ENCODE measurements around the gene SBK2.

Gene SBK2

DNA sequence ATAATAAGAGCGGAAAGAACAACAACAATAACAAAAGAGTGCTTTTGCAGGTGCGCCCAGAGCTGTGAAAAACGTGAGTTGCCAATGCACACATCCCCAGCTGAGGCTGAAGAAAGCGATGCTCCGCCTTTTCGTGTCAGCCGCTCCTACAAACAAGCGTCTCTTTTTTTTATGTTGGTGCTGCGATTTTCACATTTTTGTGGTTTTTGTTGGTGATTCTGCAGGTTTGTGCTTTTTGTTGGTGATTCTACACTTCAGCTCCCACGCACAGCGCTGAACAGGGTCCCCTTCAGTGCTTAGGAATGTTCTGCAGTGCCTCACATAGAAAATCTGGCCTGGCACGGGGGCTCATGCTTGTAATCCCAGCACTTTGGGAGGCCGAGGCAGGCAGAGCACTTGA lies 15.7 kb upstream of the SBK2 start:
- Histone ChIP-seq H3K9me3 (no peaks in the 10 kb centered on the region), H3K4me1 (ENCODE audit: control insufficient read depth in 1 of 2, insufficient read depth in 1 of 2, low read depth in 1 of 2, low read length in 1 of 2) (no peaks in the 10 kb centered on the region), H3K27ac (no peak overlapping the region), H3K27me3 (peaks cover 23% of the 10 kb centered on the region), H3K36me3 (no peaks in the 10 kb centered on the region), H3K4me3 (ENCODE audit: low read depth in 1 of 2, low read length in 1 of 2) (no peak overlapping the region)
- TF ChIP-seq, protein P1, sequence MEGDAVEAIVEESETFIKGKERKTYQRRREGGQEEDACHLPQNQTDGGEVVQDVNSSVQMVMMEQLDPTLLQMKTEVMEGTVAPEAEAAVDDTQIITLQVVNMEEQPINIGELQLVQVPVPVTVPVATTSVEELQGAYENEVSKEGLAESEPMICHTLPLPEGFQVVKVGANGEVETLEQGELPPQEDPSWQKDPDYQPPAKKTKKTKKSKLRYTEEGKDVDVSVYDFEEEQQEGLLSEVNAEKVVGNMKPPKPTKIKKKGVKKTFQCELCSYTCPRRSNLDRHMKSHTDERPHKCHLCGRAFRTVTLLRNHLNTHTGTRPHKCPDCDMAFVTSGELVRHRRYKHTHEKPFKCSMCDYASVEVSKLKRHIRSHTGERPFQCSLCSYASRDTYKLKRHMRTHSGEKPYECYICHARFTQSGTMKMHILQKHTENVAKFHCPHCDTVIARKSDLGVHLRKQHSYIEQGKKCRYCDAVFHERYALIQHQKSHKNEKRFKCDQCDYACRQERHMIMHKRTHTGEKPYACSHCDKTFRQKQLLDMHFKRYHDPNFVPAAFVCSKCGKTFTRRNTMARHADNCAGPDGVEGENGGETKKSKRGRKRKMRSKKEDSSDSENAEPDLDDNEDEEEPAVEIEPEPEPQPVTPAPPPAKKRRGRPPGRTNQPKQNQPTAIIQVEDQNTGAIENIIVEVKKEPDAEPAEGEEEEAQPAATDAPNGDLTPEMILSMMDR (IDR thresholded peaks at IDR 0.05) = no peak

GRCh38 chr19:55552206-55552605 lies 15.3 kb upstream of the SBK2 start:
- H3K27me3 ChIP-seq = peaks cover 27% of the 10 kb centered on the region
- TF ChIP-seq, protein P1 (IDR thresholded peaks at IDR 0.05) = no peak
- H3K4me1 ChIP-seq (ENCODE audit: control insufficient read depth in 1 of 2, insufficient read depth in 1 of 2, low read depth in 1 of 2, low read length in 1 of 2) = no peaks in the 10 kb centered on the region
- no peak overlapping the region for H3K27ac ChIP-seq
- no peak overlapping the region for H3K4me3 ChIP-seq (ENCODE audit: low read depth in 1 of 2, low read length in 1 of 2)
- no peaks in the 10 kb centered on the region for H3K36me3 ChIP-seq
- H3K9me3 ChIP-seq = no peaks in the 10 kb centered on the region

DNA sequence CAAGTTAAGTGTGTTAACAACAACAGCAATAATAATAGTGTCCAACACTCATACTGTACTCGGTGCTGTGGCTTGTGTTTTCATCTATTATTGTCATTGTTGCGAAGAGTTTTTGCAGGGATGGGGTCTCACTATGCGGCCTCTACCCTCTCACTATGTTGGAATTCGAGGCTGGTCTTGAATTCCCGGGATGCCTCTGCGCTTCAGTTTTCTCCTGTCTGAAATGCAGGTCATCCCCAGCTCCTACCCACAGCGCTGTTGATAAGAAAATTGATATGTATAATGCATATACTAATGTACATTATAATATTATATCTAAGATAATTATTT lies 13.4 kb upstream of the SBK2 start:
- no peak overlapping the region for H3K27ac ChIP-seq

GRCh38 chr19:55549500-55550320 lies 12.8 kb upstream of the SBK2 start:
- no peaks in the 10 kb centered on the region for H3K36me3 ChIP-seq
- no peaks in the 10 kb centered on the region for H3K4me1 ChIP-seq (ENCODE audit: control insufficient read depth in 1 of 2, insufficient read depth in 1 of 2, low read depth in 1 of 2, low read length in 1 of 2)
- TF ChIP-seq, protein P1 (IDR thresholded peaks at IDR 0.05) = no peak
- no peak overlapping the region for H3K4me3 ChIP-seq (ENCODE audit: low read depth in 1 of 2, low read length in 1 of 2)
- H3K27me3 ChIP-seq = peaks cover 40% of the 10 kb centered on the region
- no peak overlapping the region for H3K27ac ChIP-seq
- H3K9me3 ChIP-seq = no peaks in the 10 kb centered on the region

More for the DNA sequence above, 13.4 kb upstream of the SBK2 start:
- Histone ChIP-seq H3K4me3 (ENCODE audit: low read depth in 1 of 2, low read length in 1 of 2) (no peak overlapping the region), H3K36me3 (no peaks in the 10 kb centered on the region), H3K27me3 (peaks cover 40% of the 10 kb centered on the region), H3K9me3 (no peaks in the 10 kb centered on the region), H3K4me1 (ENCODE audit: control insufficient read depth in 1 of 2, insufficient read depth in 1 of 2, low read depth in 1 of 2, low read length in 1 of 2) (no peaks in the 10 kb centered on the region)
- TF ChIP-seq, protein P1 (IDR thresholded peaks at IDR 0.05) = no peak

- no peaks in the 10 kb centered on the region for H3K4me1 ChIP-seq (ENCODE audit: control insufficient read depth in 1 of 2, insufficient read depth in 1 of 2, low read depth in 1 of 2, low read length in 1 of 2)
- H3K27ac ChIP-seq = no peak overlapping the region
- no peaks in the 10 kb centered on the region for H3K36me3 ChIP-seq
- TF ChIP-seq, protein P1 (IDR thresholded peaks at IDR 0.05) = no peak
- H3K9me3 ChIP-seq = no peaks in the 10 kb centered on the region
- H3K27me3 ChIP-seq = peaks cover 35% of the 10 kb centered on the region
- H3K4me3 ChIP-seq (ENCODE audit: low read depth in 1 of 2, low read length in 1 of 2) = no peak overlapping the region
Observed at GRCh38 chr19:55546822-55547614, 10.1 kb upstream of the SBK2 start.
